Neural progenitor cell (in vitro differentiated cells): ENCODE results near the gene GSG1L. TPM values are rescaled to one million over a fixed set of nuclear protein-coding genes. Genes with fewer than 3 reads are reported as not detected.

Experiments used
- DNase-seq: peaks from one replicate; pipeline ENCODE4 v3.0.0-alpha.2; 2016; ENCODE audit warnings: low spot score
- H2AFZ ChIP-seq: fragments of 200-600 bp; sonication (generic); replicated peaks from 2 replicates; pipeline ENCODE4 v1.6.1; 2016; ENCODE audit warnings: antibody characterized with exemption
- H3F3A ChIP-seq: fragments of 200-600 bp; sonication (generic); 2 replicates; pipeline ENCODE4 v1.6.1; 2016; ENCODE audit warnings: antibody characterized with exemption, low read depth
- H3K27ac ChIP-seq: fragments of 200-600 bp; sonication (generic); 2 replicates; pipeline ENCODE4 v1.5.1; 2016; ENCODE audit warnings: mild to moderate bottlenecking
- H3K27me3 ChIP-seq: fragments of 200-600 bp; sonication (generic); 2 replicates; pipeline ENCODE4 v1.6.1; 2016; ENCODE audit warnings: mild to moderate bottlenecking, moderate library complexity
- H3K36me3 ChIP-seq: fragments of 200-600 bp; sonication (generic); 2 replicates; pipeline ENCODE4 v1.5.1; 2016
- H3K4me1 ChIP-seq: fragments of 200-600 bp; sonication (generic); 2 replicates; pipeline ENCODE4 v1.6.1; 2016; ENCODE audit warnings: mixed run types
- H3K4me2 ChIP-seq: fragments of 200-600 bp; sonication (generic); 2 replicates; pipeline ENCODE4 v1.6.1; 2016
- H3K4me3 ChIP-seq: fragments of 200-600 bp; sonication (generic); 2 replicates; pipeline ENCODE4 v1.5.1; 2016
- H3K79me2 ChIP-seq: fragments of 200-600 bp; sonication (generic); 2 replicates; pipeline ENCODE4 v1.6.1; 2016; ENCODE audit warnings: low read depth
- H3K9ac ChIP-seq: fragments of 200-600 bp; sonication (generic); 2 replicates; pipeline ENCODE4 v1.6.1; 2016
- H3K9me3 ChIP-seq: fragments of 200-600 bp; sonication (generic); 2 replicates; pipeline ENCODE4 v1.5.1; 2016; ENCODE audit warnings: low read depth
- H4K20me1 ChIP-seq: fragments of 200-600 bp; sonication (generic); 2 replicates; pipeline ENCODE4 v1.6.1; 2016; ENCODE audit warnings: low read depth
- H3K27ac Mint-ChIP-seq: 3 replicates; pipeline ENCODE4 v1.8.0; 2021; ENCODE audit warnings: mixed read lengths
- H3K27me3 Mint-ChIP-seq: 2 replicates; pipeline ENCODE4 v1.8.0; 2022; ENCODE audit warnings: low read depth, mild to moderate bottlenecking, inconsistent platforms, moderate library complexity, mixed read lengths; ENCODE audit not compliant: insufficient read depth
- H3K36me3 Mint-ChIP-seq: 3 replicates; pipeline ENCODE4 v1.8.0; 2021; ENCODE audit warnings: mixed read lengths
- H3K4me1 Mint-ChIP-seq: 3 replicates; pipeline ENCODE4 v1.8.0; 2021; ENCODE audit warnings: mixed read lengths
- H3K4me3 Mint-ChIP-seq: 3 replicates; pipeline ENCODE4 v1.8.0; 2021; ENCODE audit warnings: mild to moderate bottlenecking, moderate library complexity, mixed read lengths
- H3K9me3 Mint-ChIP-seq: 3 replicates; pipeline ENCODE4 v1.8.0; 2020; ENCODE audit warnings: mixed read lengths
- CTCF ChIP-seq: fragments of 200-600 bp; sonication (generic); IDR thresholded peaks from 2 replicates; pipeline ENCODE4 v1.5.1; 2017; ENCODE audit warnings: antibody characterized with exemption, mild to moderate bottlenecking
- EZH2 ChIP-seq: fragments of 200-600 bp; sonication (generic); IDR thresholded peaks from 2 replicates; pipeline ENCODE4 v1.6.1; 2017; ENCODE audit warnings: antibody characterized with exemption, mild to moderate bottlenecking, moderate library complexity
- EZH2phosphoT487 ChIP-seq: fragments of 200-600 bp; sonication (generic); IDR thresholded peaks from 2 replicates; pipeline ENCODE4 v1.6.1; 2017; ENCODE audit warnings: antibody characterized with exemption
- total RNA-seq: library from RNA; depleted of rRNA; stranded (reverse); fragments of >200 nt; gene quantifications from 2 replicates; pipeline ENCODE4 v1.2.3, GENCODE V29; 2015; ENCODE audit warnings: low replicate concordance

GSG1L gene
- total RNA-seq, 1 donor from 2014 or later: not detected

- H3K27me3 Mint-ChIP-seq: peaks cover 5% of the 10 kb centered on the region
- no peaks in the 10 kb centered on the region for H3K9me3 Mint-ChIP-seq
- H3K4me3 Mint-ChIP-seq: no peak overlapping the region
These were observed 53.7 kb downstream of the GSG1L start for GRCh38 chr16:28009586-28010373.

GRCh38 chr16:28003923-28004322 lies 59.6 kb downstream of the GSG1L start:
- H3K36me3 ChIP-seq: no peaks in the 10 kb centered on the region
- no peak overlapping the region for H3K4me3 ChIP-seq
- no peak overlapping the region for H3K9ac ChIP-seq
- Mint-ChIP-seq H3K4me1 (peaks cover 4% of the 10 kb centered on the region), H3K27me3 (peaks cover 2% of the 10 kb centered on the region), H3K9me3 (no peaks in the 10 kb centered on the region), H3K4me3 (no peak overlapping the region), H3K36me3 (no peaks in the 10 kb centered on the region), H3K27ac (no peak overlapping the region)
- no peaks in the 10 kb centered on the region for H3K4me1 ChIP-seq
- H3K27ac ChIP-seq: no peak overlapping the region
- no peaks in the 10 kb centered on the region for H3F3A ChIP-seq
- no peak overlapping the region for H2AFZ ChIP-seq
- DNase-seq: no peak
- H3K79me2 ChIP-seq: no peaks in the 10 kb centered on the region
- no peaks in the 10 kb centered on the region for H3K27me3 ChIP-seq
- no peaks in the 10 kb centered on the region for H3K9me3 ChIP-seq
- no peak overlapping the region for H3K4me2 ChIP-seq
- no peaks in the 10 kb centered on the region for H4K20me1 ChIP-seq
- TF ChIP-seq EZH2: no peak
- no peak for TF ChIP-seq CTCF
- TF ChIP-seq EZH2phosphoT487: no peak

More at GRCh38 chr16:28009586-28010373, 53.7 kb downstream of the GSG1L start:
- no peak for DNase-seq
- Histone ChIP-seq H3K36me3 (no peaks in the 10 kb centered on the region), H3K79me2 (no peaks in the 10 kb centered on the region), H3K4me1 (peaks cover 4% of the 10 kb centered on the region), H3K27ac (no peak overlapping the region), H2AFZ (no peak overlapping the region), H4K20me1 (no peaks in the 10 kb centered on the region), H3K4me3 (no peak overlapping the region), H3F3A (no peaks in the 10 kb centered on the region), H3K27me3 (no peaks in the 10 kb centered on the region), H3K9me3 (no peaks in the 10 kb centered on the region), H3K4me2 (peak overlapping the region; percentile 31), H3K9ac (no peak overlapping the region)
- H3K27ac Mint-ChIP-seq: peak overlapping the region; percentile 2
- no peak for TF ChIP-seq EZH2phosphoT487
- TF ChIP-seq CTCF: no peak
- TF ChIP-seq EZH2: no peak
- H3K4me1 Mint-ChIP-seq: peaks cover 32% of the 10 kb centered on the region
- no peaks in the 10 kb centered on the region for H3K36me3 Mint-ChIP-seq

GRCh38 chr16:28003021-28003865 lies 60.3 kb downstream of the GSG1L start:
- no peaks in the 10 kb centered on the region for H3K36me3 ChIP-seq
- no peaks in the 10 kb centered on the region for H4K20me1 ChIP-seq
- no peaks in the 10 kb centered on the region for H3K9me3 Mint-ChIP-seq
- no peak for TF ChIP-seq CTCF
- TF ChIP-seq EZH2: no peak
- TF ChIP-seq EZH2phosphoT487: no peak
- no peaks in the 10 kb centered on the region for H3K4me1 ChIP-seq
- H3K4me3 ChIP-seq: no peak overlapping the region
- DNase-seq: no peak
- H3K4me2 ChIP-seq: no peak overlapping the region
- H3K27ac ChIP-seq: no peak overlapping the region
- no peak overlapping the region for H3K27ac Mint-ChIP-seq
- no peaks in the 10 kb centered on the region for H3F3A ChIP-seq
- no peaks in the 10 kb centered on the region for H3K27me3 ChIP-seq
- H3K9me3 ChIP-seq: no peaks in the 10 kb centered on the region
- no peak overlapping the region for H3K4me3 Mint-ChIP-seq
- H3K79me2 ChIP-seq: no peaks in the 10 kb centered on the region
- no peak overlapping the region for H3K9ac ChIP-seq
- no peaks in the 10 kb centered on the region for H3K36me3 Mint-ChIP-seq
- H2AFZ ChIP-seq: no peak overlapping the region
- H3K4me1 Mint-ChIP-seq: peaks cover 4% of the 10 kb centered on the region
- peaks cover 2% of the 10 kb centered on the region for H3K27me3 Mint-ChIP-seq
